ENCODE results near the gene ULBP1.

GRCh38 chr6:149938571-149939355 lies 25.0 kb upstream of the ULBP1 start:
- no peak for TF ChIP-seq CTCF (IDR thresholded peaks at IDR 0.05)
- no peak for TF ChIP-seq EP300 (IDR thresholded peaks at IDR 0.05)
- no peak for TF ChIP-seq POLR2A (IDR thresholded peaks at IDR 0.05)

Data from gastroesophageal sphincter (tissue), 3 donors.